ENCODE measurements around the gene CCL21. TPM values are rescaled to one million over a fixed set of nuclear protein-coding genes. Genes with fewer than 3 reads are reported as not detected.

Gene CCL21
- total RNA-seq, 1 experiment from 2014 or later: not detected

DNA sequence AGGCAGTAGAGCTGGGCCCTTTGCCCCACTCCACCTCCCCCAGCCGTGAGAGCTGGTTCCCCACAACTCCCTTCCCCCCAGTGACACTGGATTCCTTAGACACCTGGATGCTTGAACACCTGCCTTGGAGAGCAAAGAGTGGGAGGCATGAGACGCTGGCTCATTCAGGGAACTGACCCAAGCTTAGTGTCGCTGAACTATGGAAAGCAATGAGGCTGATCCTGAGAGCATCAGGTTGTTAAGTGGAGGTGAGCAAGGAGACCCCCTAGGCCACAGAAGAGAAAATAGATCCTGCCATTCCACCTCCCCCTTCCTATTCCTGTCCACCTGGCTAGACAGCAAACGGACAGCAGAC is 20.8 kb downstream of the CCL21 start (continued):
- TF ChIP-seq, protein P1, sequence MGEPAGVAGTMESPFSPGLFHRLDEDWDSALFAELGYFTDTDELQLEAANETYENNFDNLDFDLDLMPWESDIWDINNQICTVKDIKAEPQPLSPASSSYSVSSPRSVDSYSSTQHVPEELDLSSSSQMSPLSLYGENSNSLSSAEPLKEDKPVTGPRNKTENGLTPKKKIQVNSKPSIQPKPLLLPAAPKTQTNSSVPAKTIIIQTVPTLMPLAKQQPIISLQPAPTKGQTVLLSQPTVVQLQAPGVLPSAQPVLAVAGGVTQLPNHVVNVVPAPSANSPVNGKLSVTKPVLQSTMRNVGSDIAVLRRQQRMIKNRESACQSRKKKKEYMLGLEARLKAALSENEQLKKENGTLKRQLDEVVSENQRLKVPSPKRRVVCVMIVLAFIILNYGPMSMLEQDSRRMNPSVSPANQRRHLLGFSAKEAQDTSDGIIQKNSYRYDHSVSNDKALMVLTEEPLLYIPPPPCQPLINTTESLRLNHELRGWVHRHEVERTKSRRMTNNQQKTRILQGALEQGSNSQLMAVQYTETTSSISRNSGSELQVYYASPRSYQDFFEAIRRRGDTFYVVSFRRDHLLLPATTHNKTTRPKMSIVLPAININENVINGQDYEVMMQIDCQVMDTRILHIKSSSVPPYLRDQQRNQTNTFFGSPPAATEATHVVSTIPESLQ (CRISPR knock-in tag; IDR thresholded peaks at IDR 0.05): no peak
- no peak for TF ChIP-seq ZNF219 (CRISPR knock-in tag; IDR thresholded peaks at IDR 0.05; ENCODE audit: borderline replicate concordance)
- TF ChIP-seq ETV6 (CRISPR knock-in tag; IDR thresholded peaks at IDR 0.05): no peak
- no peak for TF ChIP-seq NFYB (CRISPR knock-in tag; conservative IDR thresholded peaks at IDR 0.05; ENCODE audit: low read depth)
- TF ChIP-seq, protein P2, sequence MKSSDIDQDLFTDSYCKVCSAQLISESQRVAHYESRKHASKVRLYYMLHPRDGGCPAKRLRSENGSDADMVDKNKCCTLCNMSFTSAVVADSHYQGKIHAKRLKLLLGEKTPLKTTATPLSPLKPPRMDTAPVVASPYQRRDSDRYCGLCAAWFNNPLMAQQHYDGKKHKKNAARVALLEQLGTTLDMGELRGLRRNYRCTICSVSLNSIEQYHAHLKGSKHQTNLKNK (CRISPR knock-in tag; IDR thresholded peaks at IDR 0.05): no peak
- no peak for TF ChIP-seq ZNF423 (CRISPR knock-in tag; IDR thresholded peaks at IDR 0.05)

DNA sequence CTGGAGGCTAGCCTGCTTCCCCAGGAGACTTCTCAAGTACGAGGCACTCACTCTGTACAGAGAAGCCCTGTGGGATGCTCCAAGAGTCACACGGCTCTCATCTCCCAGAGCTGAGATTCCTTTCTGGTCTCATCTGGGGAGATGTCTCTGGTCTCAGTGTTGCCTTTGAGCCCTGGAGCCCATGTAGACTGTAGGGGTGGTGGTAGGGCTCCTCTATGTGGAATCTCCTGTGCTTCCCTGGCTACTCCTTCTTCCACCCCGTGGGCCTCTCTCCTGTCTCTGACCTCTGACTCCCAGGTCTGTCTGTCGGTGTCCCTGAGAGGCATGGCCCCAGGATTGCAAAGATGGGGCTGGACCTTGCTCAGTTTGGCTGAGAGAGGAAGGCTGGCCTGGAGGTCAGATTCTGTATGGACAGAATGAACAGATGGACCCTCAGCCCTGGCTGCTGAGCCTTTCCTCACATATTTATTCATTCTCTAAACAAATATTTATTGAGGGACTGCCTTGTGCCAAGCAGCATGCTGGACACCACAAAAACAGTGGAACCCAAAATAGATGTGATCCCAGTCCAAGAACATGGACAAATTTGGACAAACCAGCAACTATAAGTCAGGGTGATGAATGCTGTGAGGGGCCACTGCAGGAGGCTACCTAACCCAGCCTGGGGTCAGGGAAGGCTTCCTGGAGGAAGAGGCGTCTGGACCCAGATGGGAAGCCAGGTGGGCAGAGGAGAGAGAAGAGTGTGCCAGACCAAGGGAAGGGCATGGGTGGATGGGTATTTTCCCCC is 21.4 kb downstream of the CCL21 start:
- H3K9me3 Mint-ChIP-seq: no peaks in the 10 kb centered on the region
- CTCF ChIA-PET: interaction anchor here (1.0 to 9.0 kb wide), 4 partner anchors 13 to 14 kb away, joined by 3 to 60 read pairs (median 16); no protein-coding TSS in a partner anchor
- H3K27ac Mint-ChIP-seq: no peak overlapping the region
- H3K4me3 Mint-ChIP-seq: no peak overlapping the region
- POLR2A ChIA-PET: no interaction called here
- peaks cover 16% of the 10 kb centered on the region for H3K4me1 Mint-ChIP-seq
- TF ChIP-seq, protein P3, sequence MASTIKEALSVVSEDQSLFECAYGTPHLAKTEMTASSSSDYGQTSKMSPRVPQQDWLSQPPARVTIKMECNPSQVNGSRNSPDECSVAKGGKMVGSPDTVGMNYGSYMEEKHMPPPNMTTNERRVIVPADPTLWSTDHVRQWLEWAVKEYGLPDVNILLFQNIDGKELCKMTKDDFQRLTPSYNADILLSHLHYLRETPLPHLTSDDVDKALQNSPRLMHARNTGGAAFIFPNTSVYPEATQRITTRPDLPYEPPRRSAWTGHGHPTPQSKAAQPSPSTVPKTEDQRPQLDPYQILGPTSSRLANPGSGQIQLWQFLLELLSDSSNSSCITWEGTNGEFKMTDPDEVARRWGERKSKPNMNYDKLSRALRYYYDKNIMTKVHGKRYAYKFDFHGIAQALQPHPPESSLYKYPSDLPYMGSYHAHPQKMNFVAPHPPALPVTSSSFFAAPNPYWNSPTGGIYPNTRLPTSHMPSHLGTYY (CRISPR knock-in tag; IDR thresholded peaks at IDR 0.05): no peak
- 0 out of 2 replicates have a peak, but pooled peaks have one; percentile 9 for TF ChIP-seq GABPB1 (CRISPR knock-in tag; IDR thresholded peaks at IDR 0.05)
- DNase-seq (ENCODE audit: low spot score) (no peak), ATAC-seq (no peak)
- H3K36me3 Mint-ChIP-seq: no peaks in the 10 kb centered on the region
- peaks cover 3% of the 10 kb centered on the region; the same call in 1 of the 2 replicates for H3K27me3 Mint-ChIP-seq (ENCODE audit: low read depth)

DNA sequence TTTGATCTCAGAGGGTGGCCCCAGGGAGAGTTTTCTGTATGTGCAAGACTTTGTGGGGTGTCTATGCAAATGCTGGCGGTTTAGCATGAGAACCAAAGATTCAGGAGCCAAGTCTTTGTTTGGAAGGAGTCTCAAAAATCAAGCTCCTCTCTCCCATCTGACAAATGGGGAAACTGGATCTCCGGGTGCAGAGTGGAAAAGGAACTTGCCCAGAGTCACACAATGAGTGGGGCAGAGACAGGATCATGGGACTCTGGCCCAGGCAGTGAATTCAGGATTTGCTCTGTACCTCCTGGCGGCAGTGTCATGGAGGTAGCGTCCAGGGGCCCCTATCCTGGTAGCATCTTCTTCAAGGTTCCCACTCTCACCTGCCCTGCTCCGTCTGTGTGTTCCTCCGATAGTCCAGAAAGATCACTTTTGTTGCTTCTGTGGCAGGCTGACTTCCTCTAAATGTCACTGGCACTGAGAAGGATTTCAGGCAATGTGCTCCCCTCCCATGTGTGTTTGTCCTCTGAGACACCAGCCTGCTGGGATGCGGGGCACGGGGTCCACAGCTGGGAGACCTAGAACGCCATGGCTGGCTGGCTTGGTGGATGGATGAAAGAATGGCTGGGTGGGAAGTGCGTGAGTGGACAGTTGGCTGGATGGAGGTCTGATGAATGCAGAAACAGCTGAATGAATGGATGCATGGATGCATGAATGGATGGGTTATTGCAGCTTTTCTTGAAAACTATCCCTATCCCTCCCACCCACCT is 22.5 kb downstream of the CCL21 start:
- ATAC-seq (no peak), DNase-seq (ENCODE audit: low spot score) (no peak)
- Mint-ChIP-seq H3K4me3 (no peak overlapping the region), H3K27me3 (ENCODE audit: low read depth) (no peaks in the 10 kb centered on the region), H3K27ac (no peak overlapping the region), H3K4me1 (peaks cover 16% of the 10 kb centered on the region), H3K9me3 (no peaks in the 10 kb centered on the region), H3K36me3 (no peaks in the 10 kb centered on the region)
- TF ChIP-seq SP1 (CRISPR knock-in tag; conservative IDR thresholded peaks at IDR 0.05): no peak
- TF ChIP-seq, protein P4, sequence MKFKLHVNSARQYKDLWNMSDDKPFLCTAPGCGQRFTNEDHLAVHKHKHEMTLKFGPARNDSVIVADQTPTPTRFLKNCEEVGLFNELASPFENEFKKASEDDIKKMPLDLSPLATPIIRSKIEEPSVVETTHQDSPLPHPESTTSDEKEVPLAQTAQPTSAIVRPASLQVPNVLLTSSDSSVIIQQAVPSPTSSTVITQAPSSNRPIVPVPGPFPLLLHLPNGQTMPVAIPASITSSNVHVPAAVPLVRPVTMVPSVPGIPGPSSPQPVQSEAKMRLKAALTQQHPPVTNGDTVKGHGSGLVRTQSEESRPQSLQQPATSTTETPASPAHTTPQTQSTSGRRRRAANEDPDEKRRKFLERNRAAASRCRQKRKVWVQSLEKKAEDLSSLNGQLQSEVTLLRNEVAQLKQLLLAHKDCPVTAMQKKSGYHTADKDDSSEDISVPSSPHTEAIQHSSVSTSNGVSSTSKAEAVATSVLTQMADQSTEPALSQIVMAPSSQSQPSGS (CRISPR knock-in tag; IDR thresholded peaks at IDR 0.05; ENCODE audit: borderline replicate concordance, low read depth): no peak
- TF ChIP-seq TP53 (CRISPR knock-in tag; IDR thresholded peaks at IDR 0.05): no peak
- TF ChIP-seq RORB (CRISPR knock-in tag; IDR thresholded peaks at IDR 0.05): no peak
- ChIA-PET POLR2A (no interaction called here), CTCF (interaction anchor here (3.3 to 9.0 kb wide), 2 partner anchors 14 to 15 kb away, joined by 23 to 60 read pairs; no protein-coding TSS in a partner anchor)

DNA sequence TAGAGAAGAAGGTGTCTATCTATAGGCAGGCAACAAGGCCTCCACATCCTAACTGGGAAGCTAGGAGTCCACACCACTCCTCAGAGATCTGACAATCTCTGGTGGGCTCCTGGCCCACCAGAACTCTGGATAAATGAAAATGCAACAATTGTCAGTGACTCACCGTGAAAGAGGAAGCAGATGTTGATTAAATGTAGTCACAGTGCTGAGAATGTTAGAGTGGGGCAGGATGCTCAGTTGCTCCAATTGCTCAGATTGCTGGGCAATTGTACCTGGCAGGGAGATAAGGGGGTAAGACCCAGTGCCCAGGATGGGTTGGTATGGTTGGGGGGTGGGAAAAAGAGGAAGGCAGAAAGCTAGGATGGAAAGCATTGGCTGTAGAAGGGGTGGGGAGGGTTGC is 23.2 kb downstream of the CCL21 start:
- no peak for DNase-seq (ENCODE audit: low spot score)
- Mint-ChIP-seq H3K27me3 (ENCODE audit: low read depth) (no peaks in the 10 kb centered on the region), H3K9me3 (no peaks in the 10 kb centered on the region), H3K4me3 (no peak overlapping the region), H3K4me1 (peaks cover 16% of the 10 kb centered on the region), H3K27ac (no peak overlapping the region), H3K36me3 (no peaks in the 10 kb centered on the region)
- ATAC-seq: no peak
- CTCF ChIA-PET: interaction anchor here (1.4 to 9.0 kb wide), 3 partner anchors 14 to 53 kb away, joined by 3 to 60 read pairs (median 23); no protein-coding TSS in a partner anchor
- POLR2A ChIA-PET: no interaction called here
- TF ChIP-seq TP53 (CRISPR knock-in tag; IDR thresholded peaks at IDR 0.05) (no peak), TEAD1 (CRISPR knock-in tag; IDR thresholded peaks at IDR 0.05) (no peak), ZNF396 (CRISPR knock-in tag; IDR thresholded peaks at IDR 0.05; ENCODE audit: borderline replicate concordance) (no peak), NR2C2 (CRISPR knock-in tag; IDR thresholded peaks at IDR 0.05) (no peak), NR3C1 (CRISPR knock-in tag; conservative IDR thresholded peaks at IDR 0.05; ENCODE audit: low read depth) (no peak), RELA (CRISPR knock-in tag; IDR thresholded peaks at IDR 0.05; ENCODE audit: borderline replicate concordance) (no peak), GRHL2 (CRISPR knock-in tag; IDR thresholded peaks at IDR 0.05; ENCODE audit: insufficient replicate concordance, severe bottlenecking) (no peak)
- TF ChIP-seq, protein P5, sequence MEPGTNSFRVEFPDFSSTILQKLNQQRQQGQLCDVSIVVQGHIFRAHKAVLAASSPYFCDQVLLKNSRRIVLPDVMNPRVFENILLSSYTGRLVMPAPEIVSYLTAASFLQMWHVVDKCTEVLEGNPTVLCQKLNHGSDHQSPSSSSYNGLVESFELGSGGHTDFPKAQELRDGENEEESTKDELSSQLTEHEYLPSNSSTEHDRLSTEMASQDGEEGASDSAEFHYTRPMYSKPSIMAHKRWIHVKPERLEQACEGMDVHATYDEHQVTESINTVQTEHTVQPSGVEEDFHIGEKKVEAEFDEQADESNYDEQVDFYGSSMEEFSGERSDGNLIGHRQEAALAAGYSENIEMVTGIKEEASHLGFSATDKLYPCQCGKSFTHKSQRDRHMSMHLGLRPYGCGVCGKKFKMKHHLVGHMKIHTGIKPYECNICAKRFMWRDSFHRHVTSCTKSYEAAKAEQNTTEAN (CRISPR knock-in tag; IDR thresholded peaks at IDR 0.05): no peak
- TF ChIP-seq, protein P3 (CRISPR knock-in tag; IDR thresholded peaks at IDR 0.05): no peak
- TF ChIP-seq, protein P6, sequence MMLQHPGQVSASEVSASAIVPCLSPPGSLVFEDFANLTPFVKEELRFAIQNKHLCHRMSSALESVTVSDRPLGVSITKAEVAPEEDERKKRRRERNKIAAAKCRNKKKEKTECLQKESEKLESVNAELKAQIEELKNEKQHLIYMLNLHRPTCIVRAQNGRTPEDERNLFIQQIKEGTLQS (CRISPR knock-in tag; conservative IDR thresholded peaks at IDR 0.05): no peak

Measured in WTC11 (cell line).